ENCODE results near the gene LCN6.
A peak's percentile ranks its signal among the peaks of the same experiment; 100 is the strongest.
"Not testable (repeated sequence)": the region's sequence is repeated elsewhere in the genome, so short reads cannot be mapped to it uniquely, and the experiment has no call there.

Gene LCN6

DNA sequence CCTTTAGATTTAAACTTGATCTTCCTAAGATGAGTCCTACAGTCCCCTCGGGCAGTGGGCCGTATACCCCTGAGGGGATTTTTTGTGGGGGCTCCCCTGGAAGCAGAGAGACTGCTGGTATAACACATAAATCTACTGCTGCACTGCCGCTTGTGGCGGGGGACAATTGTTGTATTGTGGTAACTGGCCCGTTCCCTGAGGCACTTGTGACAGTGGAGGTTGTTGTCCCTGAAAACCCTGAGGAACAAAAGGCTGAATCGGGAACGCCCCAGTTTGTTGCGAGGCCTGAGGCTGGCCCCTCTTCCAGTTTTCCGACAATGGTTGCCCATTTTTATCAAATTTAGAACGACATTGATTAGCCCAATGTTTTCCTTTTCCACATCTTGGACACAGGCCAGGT is 38.1 kb upstream of the LCN6 start:
- DNase-seq (ENCODE audit: low read depth): no peak
- TF ChIP-seq, protein P1, sequence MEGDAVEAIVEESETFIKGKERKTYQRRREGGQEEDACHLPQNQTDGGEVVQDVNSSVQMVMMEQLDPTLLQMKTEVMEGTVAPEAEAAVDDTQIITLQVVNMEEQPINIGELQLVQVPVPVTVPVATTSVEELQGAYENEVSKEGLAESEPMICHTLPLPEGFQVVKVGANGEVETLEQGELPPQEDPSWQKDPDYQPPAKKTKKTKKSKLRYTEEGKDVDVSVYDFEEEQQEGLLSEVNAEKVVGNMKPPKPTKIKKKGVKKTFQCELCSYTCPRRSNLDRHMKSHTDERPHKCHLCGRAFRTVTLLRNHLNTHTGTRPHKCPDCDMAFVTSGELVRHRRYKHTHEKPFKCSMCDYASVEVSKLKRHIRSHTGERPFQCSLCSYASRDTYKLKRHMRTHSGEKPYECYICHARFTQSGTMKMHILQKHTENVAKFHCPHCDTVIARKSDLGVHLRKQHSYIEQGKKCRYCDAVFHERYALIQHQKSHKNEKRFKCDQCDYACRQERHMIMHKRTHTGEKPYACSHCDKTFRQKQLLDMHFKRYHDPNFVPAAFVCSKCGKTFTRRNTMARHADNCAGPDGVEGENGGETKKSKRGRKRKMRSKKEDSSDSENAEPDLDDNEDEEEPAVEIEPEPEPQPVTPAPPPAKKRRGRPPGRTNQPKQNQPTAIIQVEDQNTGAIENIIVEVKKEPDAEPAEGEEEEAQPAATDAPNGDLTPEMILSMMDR (conservative IDR thresholded peaks at IDR 0.05; ENCODE audit: low read length): no peak
- H3K4me3 ChIP-seq (ENCODE audit: low read length): no peak overlapping the region

- not testable (repeated sequence) for H3K4me3 ChIP-seq (ENCODE audit: low read length); DNase-seq (ENCODE audit: low read depth)
Measured at GRCh38 chr9:136785565-136786355, 37.4 kb upstream of the LCN6 start.

- TF ChIP-seq, protein P1 (conservative IDR thresholded peaks at IDR 0.05; ENCODE audit: low read length): no peak
- no peak overlapping the region for H3K4me3 ChIP-seq (ENCODE audit: low read length)
- no peak for DNase-seq (ENCODE audit: low read depth)
Measured at GRCh38 chr9:136784997-136785361, 36.7 kb upstream of the LCN6 start.

GRCh38 chr9:136784249-136784996 is 36.1 kb upstream of the LCN6 start:
- peak; percentile 33 for DNase-seq (ENCODE audit: low read depth)
- H3K4me3 ChIP-seq (ENCODE audit: low read length): no peak overlapping the region
- TF ChIP-seq, protein P1 (conservative IDR thresholded peaks at IDR 0.05; ENCODE audit: low read length): peak; percentile 41

DNA sequence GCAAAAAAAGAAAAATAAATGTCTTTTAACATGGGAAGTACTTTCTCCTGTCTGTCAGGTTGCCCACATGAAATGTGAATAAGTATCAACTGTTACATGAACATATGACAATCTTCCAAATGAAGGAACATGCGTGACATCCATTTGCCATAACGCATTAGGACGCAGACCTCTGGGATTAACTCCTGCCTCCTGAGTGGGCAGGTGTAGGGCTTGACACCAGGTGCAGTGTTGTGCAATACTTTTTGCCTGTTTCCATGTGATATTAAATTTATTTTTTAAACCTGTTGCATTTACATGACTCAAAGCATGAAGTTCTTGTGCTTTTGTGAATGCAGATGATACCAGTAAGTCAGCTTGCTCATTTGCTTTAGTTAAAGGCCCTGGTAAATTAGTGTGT is 34.1 kb upstream of the LCN6 start:
- no peak for DNase-seq (ENCODE audit: low read depth)
- H3K4me3 ChIP-seq (ENCODE audit: low read length): no peak overlapping the region
- TF ChIP-seq, protein P1 (conservative IDR thresholded peaks at IDR 0.05; ENCODE audit: low read length): no peak

DNA sequence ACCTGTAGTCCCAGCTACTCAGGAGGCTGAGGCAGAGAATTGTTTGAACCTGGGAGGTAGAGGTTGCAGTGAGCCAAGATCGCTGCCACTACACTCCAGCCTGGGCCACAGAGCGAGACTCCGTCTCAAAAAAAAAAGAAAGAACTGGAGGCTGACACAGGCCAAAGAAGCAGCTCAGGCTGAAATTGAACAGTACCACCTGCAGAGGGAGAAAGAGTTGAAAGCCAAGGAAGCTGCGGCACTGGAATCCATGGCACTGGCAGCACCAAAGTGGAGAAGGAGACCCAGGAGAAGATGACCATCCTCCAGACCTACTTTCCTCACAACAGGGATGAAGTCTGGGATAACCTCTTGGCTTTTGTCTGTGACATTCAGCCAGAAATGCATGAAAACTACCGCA is 31.5 kb upstream of the LCN6 start:
- H3K4me3 ChIP-seq (ENCODE audit: low read length): no peak overlapping the region
- no peak for DNase-seq (ENCODE audit: low read depth)
- TF ChIP-seq, protein P1 (conservative IDR thresholded peaks at IDR 0.05; ENCODE audit: low read length): peak; percentile 13

DNA sequence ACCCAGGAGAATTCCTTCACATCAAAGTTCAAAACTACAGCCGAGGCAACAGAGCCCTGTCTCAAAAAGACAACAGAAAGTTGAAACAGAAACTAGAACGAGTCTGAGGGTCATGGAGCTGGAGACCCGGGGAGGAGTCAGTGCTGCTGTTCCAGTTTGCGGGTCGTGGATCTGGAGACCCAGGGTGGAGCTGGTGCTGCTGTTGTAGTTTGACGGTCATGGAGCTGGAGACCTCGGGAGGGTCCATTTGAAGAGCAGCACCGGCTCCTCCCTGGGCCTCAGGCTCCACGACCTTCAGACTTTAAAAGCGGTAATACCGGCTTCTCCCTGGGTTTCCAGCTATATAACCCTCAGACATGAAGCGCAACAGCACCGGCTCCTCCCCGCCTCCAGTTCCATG is 29.0 kb upstream of the LCN6 start:
- no peak overlapping the region for H3K4me3 ChIP-seq (ENCODE audit: low read length)
- no peak for DNase-seq (ENCODE audit: low read depth)
- TF ChIP-seq, protein P1 (conservative IDR thresholded peaks at IDR 0.05; ENCODE audit: low read length): no peak

Measured in AG10803 (cell line).